ENCODE measurements around the gene SDR39U1.

DNA sequence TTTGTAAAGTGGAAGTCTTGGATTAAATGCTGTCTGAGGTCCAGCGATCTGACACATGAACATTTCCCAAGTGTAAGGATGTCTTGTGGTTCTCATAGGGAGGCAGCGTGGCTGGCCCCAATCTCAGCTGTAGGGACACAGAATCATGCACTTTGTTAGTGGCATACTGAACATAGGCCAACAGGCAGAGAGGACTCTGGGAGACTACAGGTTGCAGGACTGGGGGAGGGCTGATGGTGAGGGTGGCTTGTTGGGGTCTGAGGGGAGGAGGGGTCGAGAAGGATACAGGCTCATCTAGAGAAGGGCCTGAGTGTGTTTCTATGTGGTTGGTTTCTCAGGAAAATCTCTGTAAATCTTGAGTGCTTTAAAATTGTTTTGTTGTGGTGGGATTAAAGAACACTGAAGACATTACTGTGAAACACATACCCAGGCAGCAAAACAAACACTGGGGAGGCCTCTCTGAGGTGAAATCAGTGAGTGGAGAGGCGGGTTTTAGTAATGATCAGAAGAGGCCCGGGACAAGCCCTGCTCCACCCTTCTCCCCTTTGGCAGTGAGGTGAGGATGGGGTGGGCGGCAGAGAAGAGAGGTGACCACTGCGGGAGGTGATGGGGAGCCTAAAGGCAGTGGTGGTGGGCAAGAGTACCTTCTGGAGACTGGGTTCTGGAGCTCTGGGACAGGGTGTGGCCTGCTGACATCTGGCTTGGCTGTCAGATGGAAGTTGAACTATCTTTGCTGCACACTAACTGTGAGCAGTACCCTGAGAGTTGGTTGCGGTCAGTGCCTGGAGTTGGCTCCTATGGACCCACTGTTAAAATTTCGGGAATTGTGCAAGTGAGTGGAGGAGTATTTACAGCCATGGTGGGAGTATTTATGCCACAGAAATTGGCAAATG, 40.5 kb downstream of the SDR39U1 start:
- TF ChIP-seq, protein P1, sequence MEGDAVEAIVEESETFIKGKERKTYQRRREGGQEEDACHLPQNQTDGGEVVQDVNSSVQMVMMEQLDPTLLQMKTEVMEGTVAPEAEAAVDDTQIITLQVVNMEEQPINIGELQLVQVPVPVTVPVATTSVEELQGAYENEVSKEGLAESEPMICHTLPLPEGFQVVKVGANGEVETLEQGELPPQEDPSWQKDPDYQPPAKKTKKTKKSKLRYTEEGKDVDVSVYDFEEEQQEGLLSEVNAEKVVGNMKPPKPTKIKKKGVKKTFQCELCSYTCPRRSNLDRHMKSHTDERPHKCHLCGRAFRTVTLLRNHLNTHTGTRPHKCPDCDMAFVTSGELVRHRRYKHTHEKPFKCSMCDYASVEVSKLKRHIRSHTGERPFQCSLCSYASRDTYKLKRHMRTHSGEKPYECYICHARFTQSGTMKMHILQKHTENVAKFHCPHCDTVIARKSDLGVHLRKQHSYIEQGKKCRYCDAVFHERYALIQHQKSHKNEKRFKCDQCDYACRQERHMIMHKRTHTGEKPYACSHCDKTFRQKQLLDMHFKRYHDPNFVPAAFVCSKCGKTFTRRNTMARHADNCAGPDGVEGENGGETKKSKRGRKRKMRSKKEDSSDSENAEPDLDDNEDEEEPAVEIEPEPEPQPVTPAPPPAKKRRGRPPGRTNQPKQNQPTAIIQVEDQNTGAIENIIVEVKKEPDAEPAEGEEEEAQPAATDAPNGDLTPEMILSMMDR (IDR thresholded peaks at IDR 0.05; ENCODE audit: low read depth, low read length, poor library complexity, severe bottlenecking) = no peak
- TF ChIP-seq EZH2phosphoT487 (IDR thresholded peaks at IDR 0.05; ENCODE audit: borderline replicate concordance, low read length) = no peak
